ENCODE results near the gene LYPLAL1.

GRCh38 chr1:219128957-219129356 is 44.7 kb upstream of the LYPLAL1 start:
- TF ChIP-seq CTCF (IDR thresholded peaks at IDR 0.05; ENCODE audit: low read length): no peak
- no peak for TF ChIP-seq EZH2 (optimal IDR thresholded peaks at IDR 0.05; ENCODE audit: low read depth, low read length)
- no peak for TF ChIP-seq EZH2phosphoT487 (IDR thresholded peaks at IDR 0.05; ENCODE audit: low read length)

All from MM.1S (cell line).